Measurements from ENCODE around the gene LHFPL4. TPM values are rescaled to one million over a fixed set of nuclear protein-coding genes. Genes with fewer than 3 reads are reported as not detected.

Gene LHFPL4
- total RNA-seq, 1 experiment from 2014 or later, result not detected

DNA sequence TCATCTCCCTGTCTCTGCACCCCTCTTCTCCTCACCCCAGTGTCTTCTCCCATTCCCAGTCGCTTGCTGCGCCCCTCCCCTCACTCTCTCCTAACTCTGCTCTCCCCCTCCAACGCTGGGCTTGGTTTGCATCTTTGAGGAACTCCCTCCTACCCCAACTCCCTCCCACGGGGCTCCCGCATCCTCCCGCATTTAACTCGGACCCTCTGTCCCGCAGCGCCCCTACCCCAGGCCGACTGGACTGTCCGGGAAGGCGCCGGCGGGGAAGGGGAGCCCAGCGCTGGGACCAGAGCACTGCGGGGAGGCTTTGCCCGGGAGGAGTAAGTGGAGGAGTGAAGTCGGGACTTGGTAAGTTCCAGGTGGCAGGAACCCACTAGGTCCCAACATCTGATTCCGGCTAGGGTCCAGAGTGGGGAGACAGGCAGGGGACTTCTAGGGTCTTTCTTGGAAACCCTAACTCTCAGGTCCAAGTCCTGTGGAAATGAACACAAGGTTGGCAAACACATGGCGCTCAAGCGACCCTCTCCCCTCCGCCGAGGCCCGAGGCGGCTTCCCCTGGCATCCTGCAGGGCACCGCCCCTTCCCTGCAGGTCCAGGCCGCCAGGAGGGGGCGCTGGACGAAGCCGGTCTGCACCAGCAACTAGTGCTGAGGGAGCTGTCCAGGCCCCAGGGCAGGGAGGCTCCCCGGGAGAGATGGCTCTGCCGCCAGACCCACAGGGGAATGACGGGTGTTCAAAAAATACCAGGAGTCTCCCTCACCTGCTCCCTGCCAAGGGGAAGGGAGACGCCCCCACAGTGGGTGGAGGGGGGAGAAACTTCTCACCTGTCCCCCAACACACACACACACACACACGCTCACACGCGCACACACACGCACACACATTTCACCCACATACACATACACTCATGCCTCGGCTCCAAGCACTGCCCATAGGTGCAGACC is 53.2 kb downstream of the LHFPL4 start:
- H3K4me1 ChIP-seq (ENCODE audit: insufficient read depth, low read length, poor library complexity, severe bottlenecking), result peaks cover 7% of the 10 kb centered on the region
- H3K27me3 ChIP-seq (replicated peaks; ENCODE audit: insufficient read depth, low read depth, low read length, poor library complexity), result peaks cover 8% of the 10 kb centered on the region
- no peak overlapping the region for H3K27ac ChIP-seq (ENCODE audit: low read depth, low read length, poor library complexity, severe bottlenecking)
- peak; percentile 80 for DNase-seq (ENCODE audit: low spot score)
- POLR2A ChIA-PET (ENCODE audit: low non-redundant PET), result no interaction called here
- no TSS peak for BruUV-seq (replicated peaks)
- TF ChIP-seq, protein P1, sequence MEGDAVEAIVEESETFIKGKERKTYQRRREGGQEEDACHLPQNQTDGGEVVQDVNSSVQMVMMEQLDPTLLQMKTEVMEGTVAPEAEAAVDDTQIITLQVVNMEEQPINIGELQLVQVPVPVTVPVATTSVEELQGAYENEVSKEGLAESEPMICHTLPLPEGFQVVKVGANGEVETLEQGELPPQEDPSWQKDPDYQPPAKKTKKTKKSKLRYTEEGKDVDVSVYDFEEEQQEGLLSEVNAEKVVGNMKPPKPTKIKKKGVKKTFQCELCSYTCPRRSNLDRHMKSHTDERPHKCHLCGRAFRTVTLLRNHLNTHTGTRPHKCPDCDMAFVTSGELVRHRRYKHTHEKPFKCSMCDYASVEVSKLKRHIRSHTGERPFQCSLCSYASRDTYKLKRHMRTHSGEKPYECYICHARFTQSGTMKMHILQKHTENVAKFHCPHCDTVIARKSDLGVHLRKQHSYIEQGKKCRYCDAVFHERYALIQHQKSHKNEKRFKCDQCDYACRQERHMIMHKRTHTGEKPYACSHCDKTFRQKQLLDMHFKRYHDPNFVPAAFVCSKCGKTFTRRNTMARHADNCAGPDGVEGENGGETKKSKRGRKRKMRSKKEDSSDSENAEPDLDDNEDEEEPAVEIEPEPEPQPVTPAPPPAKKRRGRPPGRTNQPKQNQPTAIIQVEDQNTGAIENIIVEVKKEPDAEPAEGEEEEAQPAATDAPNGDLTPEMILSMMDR (conservative IDR thresholded peaks at IDR 0.05; ENCODE audit: low read depth, low read length), result peak; percentile 93
- TF ChIP-seq EZH2 (IDR thresholded peaks at IDR 0.05; ENCODE audit: borderline replicate concordance, low read depth, low read length, poor library complexity, severe bottlenecking), result no peak
- H3K9me3 ChIP-seq (ENCODE audit: low read depth, low read length, poor library complexity, severe bottlenecking), result no peaks in the 10 kb centered on the region
- peak overlapping the region; percentile 30 for H3K4me3 ChIP-seq (ENCODE audit: low read depth, low read length, poor library complexity, severe bottlenecking)
- no peaks in the 10 kb centered on the region for H3K36me3 ChIP-seq (ENCODE audit: insufficient read depth, low read length, poor library complexity, severe bottlenecking)
- CTCF ChIA-PET, result interaction anchor here (0.5 to 1.2 kb wide), 5 partner anchors 10 to 344 kb away, joined by 3 to 6 read pairs (median 4); partner anchors contain the start of genes MTMR14 and RPUSD3
- intact Hi-C loops (cut with micrococcal nuclease; ENCODE audit: unreplicated experiment), result loop anchor here (1.0 to 10.0 kb wide), 3 partner anchors 147 to 307 kb away; partner anchors contain the start of gene BRPF1

DNA sequence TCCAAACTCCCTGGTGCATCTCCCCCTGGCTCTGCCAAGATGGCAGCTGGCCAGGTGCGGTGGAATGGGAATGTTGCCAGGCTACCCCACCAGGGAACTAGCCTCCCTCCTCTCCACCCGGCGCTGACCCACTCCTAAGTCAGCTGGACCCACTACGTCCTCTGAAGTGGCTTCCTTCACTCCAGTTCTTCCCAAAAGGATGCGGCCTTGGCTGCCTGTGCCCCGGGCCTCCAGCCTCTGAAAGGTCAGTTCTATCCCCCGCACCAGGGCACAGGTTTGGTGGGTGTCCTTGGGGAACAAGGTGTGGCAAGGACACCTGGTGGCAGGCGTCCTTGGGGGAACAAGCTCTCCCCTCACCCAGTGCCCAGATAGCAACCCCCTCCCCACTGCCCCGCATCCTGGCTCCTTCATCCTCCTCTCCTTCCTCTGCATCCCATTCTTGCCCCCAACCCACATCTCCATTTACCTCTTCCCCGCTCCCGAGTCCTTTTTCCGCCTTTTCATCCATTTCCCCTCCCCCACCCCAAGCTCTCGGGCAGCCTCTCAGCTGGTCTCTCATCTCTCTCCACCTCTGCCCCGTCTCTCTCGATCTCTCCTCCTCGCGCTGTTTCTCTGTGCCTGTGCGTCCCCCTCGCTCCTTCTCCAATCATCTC is 54.0 kb downstream of the LHFPL4 start:
- no peaks in the 10 kb centered on the region for H3K36me3 ChIP-seq (ENCODE audit: insufficient read depth, low read length, poor library complexity, severe bottlenecking)
- H3K27ac ChIP-seq (ENCODE audit: low read depth, low read length, poor library complexity, severe bottlenecking), result no peak overlapping the region
- TF ChIP-seq, protein P1 (conservative IDR thresholded peaks at IDR 0.05; ENCODE audit: low read depth, low read length), result no peak
- TF ChIP-seq EZH2 (IDR thresholded peaks at IDR 0.05; ENCODE audit: borderline replicate concordance, low read depth, low read length, poor library complexity, severe bottlenecking), result no peak
- ChIA-PET POLR2A (ENCODE audit: low non-redundant PET) (no interaction called here), CTCF (no interaction called here)
- H3K4me1 ChIP-seq (ENCODE audit: insufficient read depth, low read length, poor library complexity, severe bottlenecking), result peaks cover 7% of the 10 kb centered on the region
- no TSS peak for BruUV-seq (replicated peaks)
- intact Hi-C loops (cut with micrococcal nuclease; ENCODE audit: unreplicated experiment), result loop anchor here (1.0 to 10.0 kb wide), 3 partner anchors 146 to 308 kb away; partner anchors contain the start of gene BRPF1
- peak overlapping the region; percentile 30 for H3K4me3 ChIP-seq (ENCODE audit: low read depth, low read length, poor library complexity, severe bottlenecking)
- DNase-seq (ENCODE audit: low spot score), result no peak
- peaks cover 8% of the 10 kb centered on the region for H3K27me3 ChIP-seq (replicated peaks; ENCODE audit: insufficient read depth, low read depth, low read length, poor library complexity)
- no peaks in the 10 kb centered on the region for H3K9me3 ChIP-seq (ENCODE audit: low read depth, low read length, poor library complexity, severe bottlenecking)

DNA sequence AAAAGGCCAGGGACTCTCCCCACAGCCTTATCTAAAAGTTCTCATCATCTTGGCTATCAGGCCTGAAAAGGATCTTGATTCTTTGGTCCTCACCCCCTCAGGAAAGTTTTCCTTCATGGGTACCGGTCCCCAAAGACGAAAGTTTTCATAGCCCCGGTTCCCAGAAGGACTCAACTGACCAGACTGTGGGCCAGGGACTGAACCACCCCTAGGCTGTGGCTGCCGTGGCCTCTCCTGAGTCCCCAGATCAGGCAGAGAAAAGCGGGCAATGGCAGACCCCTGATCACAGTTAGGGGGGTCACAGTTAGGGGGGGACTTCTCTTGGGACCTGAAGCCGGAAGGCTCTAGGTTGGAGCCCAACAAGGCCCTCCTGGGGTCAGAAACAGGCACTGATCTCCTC is 54.8 kb downstream of the LHFPL4 start:
- ChIA-PET CTCF (no interaction called here), POLR2A (ENCODE audit: low non-redundant PET) (no interaction called here)
- no peak for TF ChIP-seq EZH2 (IDR thresholded peaks at IDR 0.05; ENCODE audit: borderline replicate concordance, low read depth, low read length, poor library complexity, severe bottlenecking)
- TF ChIP-seq, protein P1 (conservative IDR thresholded peaks at IDR 0.05; ENCODE audit: low read depth, low read length), result no peak
- Histone ChIP-seq H3K36me3 (ENCODE audit: insufficient read depth, low read length, poor library complexity, severe bottlenecking) (no peaks in the 10 kb centered on the region), H3K27me3 (replicated peaks; ENCODE audit: insufficient read depth, low read depth, low read length, poor library complexity) (peaks cover 8% of the 10 kb centered on the region), H3K4me3 (ENCODE audit: low read depth, low read length, poor library complexity, severe bottlenecking) (no peak overlapping the region), H3K4me1 (ENCODE audit: insufficient read depth, low read length, poor library complexity, severe bottlenecking) (peaks cover 7% of the 10 kb centered on the region), H3K9me3 (ENCODE audit: low read depth, low read length, poor library complexity, severe bottlenecking) (no peaks in the 10 kb centered on the region), H3K27ac (ENCODE audit: low read depth, low read length, poor library complexity, severe bottlenecking) (no peak overlapping the region)
- no TSS peak for BruUV-seq (replicated peaks)
- DNase-seq (ENCODE audit: low spot score), result no peak
- intact Hi-C loops (cut with micrococcal nuclease; ENCODE audit: unreplicated experiment), result no loop called here

All from A673 (cell line).